HepG2 (cell line): ENCODE data around the gene CASS4. TPM values are rescaled to one million over a fixed set of nuclear protein-coding genes. Genes with fewer than 3 reads are reported as not detected.

Source experiments
- ATAC-seq: fragments of 200-7000 bp; cut with Tn5 transposase; 3 replicates; pipeline ENCODE4 v1.9.1; 2020; ENCODE audit warnings: mild to moderate bottlenecking, moderate library complexity
- BruUV-seq: library from RNA; stranded (reverse); fragments of 400-500 nt; replicated peaks from 2 replicates; lab custom pipeline; 2021; lab: Mats Ljungman, UMichigan
- CTCF ChIA-PET: fragments of 300-600 bp; formaldehyde crosslinking; extraction: SDS; loops from one replicate; lab custom pipeline; 2021; ENCODE audit warnings: low total read pairs, inconsistent platforms, low intra/inter-chr PET ratio; lab: Yijun Ruan, JAX
- POLR2A ChIA-PET: fragments of 350-600 bp; sonication (Branson Sonifier 250); formaldehyde crosslinking; loops from one replicate; lab custom pipeline; 2020; ENCODE audit warnings: antibody characterized with exemption, inconsistent platforms; lab: Yijun Ruan, JAX
- DNase-seq: peaks from one replicate; pipeline ENCODE4 v3.0.0-alpha.2; 2015; ENCODE audit warnings: low spot score
- FAIRE-seq: peaks from 3 replicates; lab custom pipeline; 2011; peaks lifted over from hg19 to GRCh38; lab: Jason Lieb, UNC
- H2AFZ ChIP-seq: one replicate; pipeline ENCODE4 v1.6.1; 2011; ENCODE audit warnings: low read length, inconsistent platforms
- H3K27ac ChIP-seq: fragments of 300-600 bp; 3 replicates; pipeline ENCODE4 v1.8.0; 2011; ENCODE audit warnings: mixed run types, mild to moderate bottlenecking, mixed read lengths, low read length, inconsistent platforms; ENCODE audit not compliant: insufficient read depth; ENCODE audit errors: extremely low read length
- H3K27me3 ChIP-seq, 2 experiments: fragments of 200-600 bp in 1 of 2; 2 replicates in 1 of 2; 3 replicates in 1 of 2; pipeline versions ENCODE4 v1.6.0 to v1.8.0; 2011; ENCODE audit warnings: low read length in 2 of 2, mild to moderate bottlenecking in 2 of 2, moderate library complexity in 2 of 2, inconsistent platforms in 1 of 2; ENCODE audit not compliant: insufficient read depth in 2 of 2, control insufficient read depth in 1 of 2
- H3K36me3 ChIP-seq, 2 experiments: fragments of 200-600 bp in 1 of 2; replicated peaks in 1 of 2; 2 replicates in 1 of 2; 3 replicates in 1 of 2; pipeline versions ENCODE4 v1.5.1 to v1.8.0; 2011; ENCODE audit warnings: low read length in 2 of 2, inconsistent platforms in 1 of 2; ENCODE audit not compliant: insufficient read depth in 2 of 2, control insufficient read depth in 1 of 2
- H3K4me1 ChIP-seq: 2 replicates; pipeline ENCODE4 v1.5.1; 2012; ENCODE audit warnings: low read length, inconsistent platforms; ENCODE audit not compliant: insufficient read depth
- H3K4me2 ChIP-seq: 2 replicates; pipeline ENCODE4 v1.6.0; 2011; ENCODE audit warnings: low read depth, low read length, inconsistent platforms
- H3K4me3 ChIP-seq, 3 experiments: fragments of 200-600 bp in 1 of 3; sonication (generic), shearing (Covaris generic) in 1 of 3; replicated peaks in 1 of 3; 2 replicates each; pipeline ENCODE4 v1.5.1; 2011 to 2016; ENCODE audit warnings: low read length in 3 of 3, inconsistent platforms in 2 of 3, low read depth in 2 of 3, mild to moderate bottlenecking in 2 of 3, control low read depth in 1 of 3, mixed read lengths in 1 of 3; ENCODE audit not compliant: insufficient read depth in 1 of 3
- H3K79me2 ChIP-seq: one replicate; pipeline ENCODE4 v1.6.1; 2011; ENCODE audit warnings: low read length, inconsistent platforms; ENCODE audit not compliant: insufficient read depth
- H3K9ac ChIP-seq: 2 replicates; pipeline ENCODE4 v1.6.0; 2011; ENCODE audit warnings: mild to moderate bottlenecking, low read depth, low read length, inconsistent platforms; ENCODE audit not compliant: insufficient read depth
- H3K9me3 ChIP-seq: 2 replicates; pipeline ENCODE4 v1.5.1; 2012; ENCODE audit warnings: mild to moderate bottlenecking, low read length
- H4K20me1 ChIP-seq: 2 replicates; pipeline ENCODE4 v1.6.0; 2011; ENCODE audit warnings: inconsistent platforms, mild to moderate bottlenecking, low read length, moderate library complexity; ENCODE audit not compliant: insufficient read depth
- ATF3 ChIP-seq: sonication (generic); formaldehyde crosslinking; IDR thresholded peaks from 2 replicates; pipeline ENCODE4 v1.4.0; 2020; ENCODE audit warnings: missing genetic modification reagents
- GABPA ChIP-seq, 2 experiments: IDR thresholded peaks; 2 replicates each; pipeline ENCODE4 v1.6.1; 2011 to 2016; ENCODE audit warnings: low read depth in 2 of 2, low read length in 1 of 2, missing biosample characterization in 1 of 2, missing genetic modification characterization in 1 of 2
- GMEB1 ChIP-seq: sonication (generic); formaldehyde crosslinking; IDR thresholded peaks from 2 replicates; pipeline ENCODE4 v1.5.1; 2020; ENCODE audit warnings: missing genetic modification reagents, mild to moderate bottlenecking, borderline replicate concordance
- GTF3A ChIP-seq: sonication (generic); formaldehyde crosslinking; conservative IDR thresholded peaks from 2 replicates; pipeline ENCODE4 v1.4.0; 2020; ENCODE audit warnings: mild to moderate bottlenecking, missing genetic modification reagents
- NR2F1 ChIP-seq, 2 experiments: fragments of 450-650 bp in 1 of 2; formaldehyde crosslinking in 1 of 2; IDR thresholded peaks; 2 replicates each; pipeline versions ENCODE4 v1.5.0 to v1.6.1; 2016 to 2020; ENCODE audit warnings: mild to moderate bottlenecking in 1 of 2, missing compliant biosample characterization in 1 of 2, missing genetic modification reagents in 1 of 2, moderate library complexity in 1 of 2
- TEAD3 ChIP-seq: optimal IDR thresholded peaks from 2 replicates; pipeline ENCODE3; 2016; ENCODE audit warnings: borderline replicate concordance
- TEF ChIP-seq: sonication (generic); formaldehyde crosslinking; IDR thresholded peaks from 2 replicates; pipeline ENCODE4 v1.5.0; 2020; ENCODE audit warnings: missing genetic modification reagents
- THAP11 ChIP-seq: IDR thresholded peaks from 2 replicates; pipeline ENCODE4 v1.6.1; 2016; ENCODE audit warnings: missing biosample characterization, missing genetic modification reagents
- ZNF615 ChIP-seq: sonication (generic); formaldehyde crosslinking; IDR thresholded peaks from 2 replicates; pipeline ENCODE4 v1.5.0; 2020; ENCODE audit warnings: mild to moderate bottlenecking, missing genetic modification reagents, borderline replicate concordance
- ZNF850 ChIP-seq: sonication (generic); formaldehyde crosslinking; conservative IDR thresholded peaks from 2 replicates; pipeline ENCODE4 v1.9.0; 2021; ENCODE audit warnings: mild to moderate bottlenecking, missing genetic modification reagents
- WGBS: methylation state at CpG from one replicate; pipeline ENCODE4 v1.1.6; 2017; ENCODE audit warnings: low lambda C conversion rate; 5-methylcytosine and 5-hydroxymethylcytosine counted together
- in situ Hi-C: cut with HindIII; loops from 2 replicates; pipeline ENCODE4 v1.10.0; 2017; ENCODE audit warnings: low pct_unique_long_range_greater_than_20kb; ENCODE audit not compliant: extremely low pct_ligation_motif_present
- intact Hi-C: fragments of 100-400 bp; cut with micrococcal nuclease; formaldehyde crosslinking; loops from one replicate; pipeline ENCODE4 v1.10.0; 2022; ENCODE audit not compliant: unreplicated experiment
- polyA plus RNA-seq, 8 experiments: library from polyadenylated mRNA; depleted of rRNA in 3 of 8; stranded (reverse) in 7 of 8; unstranded in 1 of 8; fragments of >200 nt; fragmentation: Illumina TruSeq in 4 of 8; extraction: Trizol in 4 of 8; gene quantifications; 2 replicates each; pipeline versions ENCODE4 v1.2.1 to v1.2.3, GENCODE V29; 2011 to 2016; ENCODE audit warnings: low read depth in 4 of 8, missing spikeins in 1 of 8, mixed read lengths in 1 of 8; ENCODE audit not compliant: insufficient read depth in 1 of 8
- total RNA-seq, 5 experiments: library from RNA; depleted of rRNA; stranded (reverse); fragments of >200 nt; fragmentation: Illumina TruSeq; extraction: Trizol; gene quantifications; 2 replicates each; pipeline ENCODE4 v1.2.3, GENCODE V29; 2016; ENCODE audit warnings: low read depth in 1 of 5

CASS4 gene
- total and polyA plus RNA-seq, 2 of the 13 experiments (the other 11 are each of a cell fraction or from before 2014, with no cell fraction given) = 0.17 to 0.49 TPM

- TF ChIP-seq GMEB1 (no peak), GABPA (IDR thresholded peaks at IDR 0.05; ENCODE audit: low read depth, low read length) (no peak), GABPA (CRISPR knock-in tag; IDR thresholded peaks at IDR 0.05; ENCODE audit: low read depth) (peak; percentile 46; the same call in 1 of the 2 replicates), ZNF615 (CRISPR knock-in tag) (no peak), ATF3 (CRISPR knock-in tag) (no peak), TEAD3 (CRISPR knock-in tag) (no peak), ZNF850 (CRISPR knock-in tag) (no peak)
Observed at GRCh38 chr20:56409521-56409920, 2.5 kb upstream of the CASS4 start (continued).

GRCh38 chr20:56409956-56410355 lies 2.1 kb upstream of the CASS4 start:
- Histone ChIP-seq H3K4me3 (no peak overlapping the region), H3K4me1 (peaks cover 32% of the 10 kb centered on the region), H3K36me3 (peaks cover 10 to 31% of the 10 kb centered on the region in 2 experiments; a peak in 4 of 5 replicates), H3K27ac (no peak overlapping the region), H3K9ac (no peak overlapping the region), H3K27me3 (no peaks in the 10 kb centered on the region), H2AFZ (no peak overlapping the region), H3K9me3 (no peaks in the 10 kb centered on the region), H3K79me2 (no peaks in the 10 kb centered on the region), H3K4me2 (no peak overlapping the region), H4K20me1 (no peaks in the 10 kb centered on the region)
- FAIRE-seq = no peak
- WGBS = 94% methylated on average over 1 of the region's 1 CpG
- in situ Hi-C loops = no loop called here
- TF ChIP-seq GTF3A (CRISPR knock-in tag) (no peak), THAP11 (0 out of 2 replicates have a peak, but pooled peaks have one; percentile 18), TEF (0 out of 2 replicates have a peak, but pooled peaks have one; percentile 11), NR2F1 (CRISPR knock-in tag; IDR thresholded peaks at IDR 0.05) (no peak)
- no TSS peak for BruUV-seq
- intact Hi-C loops = no loop called here
- DNase-seq = no peak
- ATAC-seq = no peak
- ChIA-PET CTCF (no interaction called here), POLR2A (interaction anchor here (1.2 to 5.5 kb wide), 3 partner anchors 12 to 50 kb away, joined by 3 to 50 read pairs (median 4); partner anchors contain the start of genes AURKA and CSTF1)
